Lower leg skin (tissue), 3 donors: Measurements from ENCODE around the gene COL21A1.

Experiments
- POLR2A ChIP-seq, 2 donors: fragments of 450-650 bp; IDR thresholded peaks; one replicate each; pipeline ENCODE4 v1.6.1; 2016 to 2017; ENCODE audit warnings: antibody characterized with exemption in 2 of 2, mild to moderate bottlenecking in 1 of 2, moderate library complexity in 1 of 2
- TF ChIP-seq, protein P1 (sequence below), 3 donors: fragments of 450-650 bp; IDR thresholded peaks; one replicate each; pipeline ENCODE4 v1.5.1; 2016; ENCODE audit warnings: antibody characterized with exemption in 3 of 3, mild to moderate bottlenecking in 3 of 3, moderate library complexity in 2 of 3

DNA sequence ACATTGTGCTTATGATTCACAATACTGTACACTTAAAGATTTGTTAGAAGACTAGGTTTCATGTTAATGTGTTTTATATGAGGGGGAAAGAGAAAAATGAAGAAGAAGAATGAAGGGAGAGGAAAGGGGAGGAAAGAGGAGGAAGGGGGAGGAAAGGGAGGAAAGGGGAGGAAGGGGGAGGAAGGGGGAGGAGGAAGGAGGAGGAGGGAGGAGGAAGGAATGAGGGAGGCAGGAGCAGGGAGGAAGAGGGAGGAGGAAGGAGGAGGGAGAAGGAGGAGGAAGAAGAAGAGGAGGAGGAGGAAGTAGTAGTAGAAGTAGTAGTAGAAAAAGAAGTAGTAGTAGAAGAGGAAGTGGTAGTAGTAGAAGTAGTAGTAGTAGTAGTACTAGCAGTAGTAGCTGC lies 70.6 kb downstream of the COL21A1 start:
- TF ChIP-seq, protein P1, sequence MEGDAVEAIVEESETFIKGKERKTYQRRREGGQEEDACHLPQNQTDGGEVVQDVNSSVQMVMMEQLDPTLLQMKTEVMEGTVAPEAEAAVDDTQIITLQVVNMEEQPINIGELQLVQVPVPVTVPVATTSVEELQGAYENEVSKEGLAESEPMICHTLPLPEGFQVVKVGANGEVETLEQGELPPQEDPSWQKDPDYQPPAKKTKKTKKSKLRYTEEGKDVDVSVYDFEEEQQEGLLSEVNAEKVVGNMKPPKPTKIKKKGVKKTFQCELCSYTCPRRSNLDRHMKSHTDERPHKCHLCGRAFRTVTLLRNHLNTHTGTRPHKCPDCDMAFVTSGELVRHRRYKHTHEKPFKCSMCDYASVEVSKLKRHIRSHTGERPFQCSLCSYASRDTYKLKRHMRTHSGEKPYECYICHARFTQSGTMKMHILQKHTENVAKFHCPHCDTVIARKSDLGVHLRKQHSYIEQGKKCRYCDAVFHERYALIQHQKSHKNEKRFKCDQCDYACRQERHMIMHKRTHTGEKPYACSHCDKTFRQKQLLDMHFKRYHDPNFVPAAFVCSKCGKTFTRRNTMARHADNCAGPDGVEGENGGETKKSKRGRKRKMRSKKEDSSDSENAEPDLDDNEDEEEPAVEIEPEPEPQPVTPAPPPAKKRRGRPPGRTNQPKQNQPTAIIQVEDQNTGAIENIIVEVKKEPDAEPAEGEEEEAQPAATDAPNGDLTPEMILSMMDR (IDR thresholded peaks at IDR 0.05), result no peak
- no peak for TF ChIP-seq POLR2A (IDR thresholded peaks at IDR 0.05)
